Neural progenitor cell (in vitro differentiated cells): Measurements from ENCODE around the gene SCPEP1. TPM values are rescaled to one million over a fixed set of nuclear protein-coding genes. Genes with fewer than 3 reads are reported as not detected.

Experiments used
- DNase-seq: peaks from one replicate; pipeline ENCODE4 v3.0.0-alpha.2; 2016; ENCODE audit warnings: low spot score
- H2AFZ ChIP-seq: fragments of 200-600 bp; sonication (generic); replicated peaks from 2 replicates; pipeline ENCODE4 v1.6.1; 2016; ENCODE audit warnings: antibody characterized with exemption
- H3F3A ChIP-seq: fragments of 200-600 bp; sonication (generic); 2 replicates; pipeline ENCODE4 v1.6.1; 2016; ENCODE audit warnings: antibody characterized with exemption, low read depth
- H3K27ac ChIP-seq: fragments of 200-600 bp; sonication (generic); 2 replicates; pipeline ENCODE4 v1.5.1; 2016; ENCODE audit warnings: mild to moderate bottlenecking
- H3K27me3 ChIP-seq: fragments of 200-600 bp; sonication (generic); 2 replicates; pipeline ENCODE4 v1.6.1; 2016; ENCODE audit warnings: mild to moderate bottlenecking, moderate library complexity
- H3K36me3 ChIP-seq: fragments of 200-600 bp; sonication (generic); 2 replicates; pipeline ENCODE4 v1.5.1; 2016
- H3K4me1 ChIP-seq: fragments of 200-600 bp; sonication (generic); 2 replicates; pipeline ENCODE4 v1.6.1; 2016; ENCODE audit warnings: mixed run types
- H3K4me2 ChIP-seq: fragments of 200-600 bp; sonication (generic); 2 replicates; pipeline ENCODE4 v1.6.1; 2016
- H3K4me3 ChIP-seq: fragments of 200-600 bp; sonication (generic); 2 replicates; pipeline ENCODE4 v1.5.1; 2016
- H3K79me2 ChIP-seq: fragments of 200-600 bp; sonication (generic); 2 replicates; pipeline ENCODE4 v1.6.1; 2016; ENCODE audit warnings: low read depth
- H3K9ac ChIP-seq: fragments of 200-600 bp; sonication (generic); 2 replicates; pipeline ENCODE4 v1.6.1; 2016
- H3K9me3 ChIP-seq: fragments of 200-600 bp; sonication (generic); 2 replicates; pipeline ENCODE4 v1.5.1; 2016; ENCODE audit warnings: low read depth
- H4K20me1 ChIP-seq: fragments of 200-600 bp; sonication (generic); 2 replicates; pipeline ENCODE4 v1.6.1; 2016; ENCODE audit warnings: low read depth
- H3K27ac Mint-ChIP-seq: 3 replicates; pipeline ENCODE4 v1.8.0; 2021; ENCODE audit warnings: mixed read lengths
- H3K27me3 Mint-ChIP-seq: 2 replicates; pipeline ENCODE4 v1.8.0; 2022; ENCODE audit warnings: low read depth, mild to moderate bottlenecking, inconsistent platforms, moderate library complexity, mixed read lengths; ENCODE audit not compliant: insufficient read depth
- H3K36me3 Mint-ChIP-seq: 3 replicates; pipeline ENCODE4 v1.8.0; 2021; ENCODE audit warnings: mixed read lengths
- H3K4me1 Mint-ChIP-seq: 3 replicates; pipeline ENCODE4 v1.8.0; 2021; ENCODE audit warnings: mixed read lengths
- H3K4me3 Mint-ChIP-seq: 3 replicates; pipeline ENCODE4 v1.8.0; 2021; ENCODE audit warnings: mild to moderate bottlenecking, moderate library complexity, mixed read lengths
- H3K9me3 Mint-ChIP-seq: 3 replicates; pipeline ENCODE4 v1.8.0; 2020; ENCODE audit warnings: mixed read lengths
- EZH2 ChIP-seq: fragments of 200-600 bp; sonication (generic); IDR thresholded peaks from 2 replicates; pipeline ENCODE4 v1.6.1; 2017; ENCODE audit warnings: antibody characterized with exemption, mild to moderate bottlenecking, moderate library complexity
- EZH2phosphoT487 ChIP-seq: fragments of 200-600 bp; sonication (generic); IDR thresholded peaks from 2 replicates; pipeline ENCODE4 v1.6.1; 2017; ENCODE audit warnings: antibody characterized with exemption
- total RNA-seq: library from RNA; depleted of rRNA; stranded (reverse); fragments of >200 nt; gene quantifications from 2 replicates; pipeline ENCODE4 v1.2.3, GENCODE V29; 2015; ENCODE audit warnings: low replicate concordance
- TF ChIP-seq, protein P1 (sequence below): fragments of 200-600 bp; sonication (generic); IDR thresholded peaks from 2 replicates; pipeline ENCODE4 v1.5.1; 2017; ENCODE audit warnings: antibody characterized with exemption, mild to moderate bottlenecking

The SCPEP1 gene
- total RNA-seq, 1 donor from 2014 or later = 28.7 TPM

- Histone ChIP-seq H3K9ac (no peak overlapping the region), H3K4me1 (peaks cover 5% of the 10 kb centered on the region), H3K9me3 (no peaks in the 10 kb centered on the region), H3K4me3 (no peak overlapping the region), H3F3A (no peaks in the 10 kb centered on the region), H3K79me2 (no peaks in the 10 kb centered on the region), H3K27ac (no peak overlapping the region), H4K20me1 (no peaks in the 10 kb centered on the region), H3K27me3 (no peaks in the 10 kb centered on the region), H2AFZ (no peak overlapping the region), H3K36me3 (no peaks in the 10 kb centered on the region), H3K4me2 (no peak overlapping the region)
- Mint-ChIP-seq H3K27ac (no peak overlapping the region), H3K27me3 (peaks cover 2% of the 10 kb centered on the region), H3K4me3 (no peak overlapping the region), H3K9me3 (no peaks in the 10 kb centered on the region), H3K36me3 (peaks cover 3% of the 10 kb centered on the region), H3K4me1 (peaks cover 5% of the 10 kb centered on the region)
- no peak for TF ChIP-seq EZH2
- TF ChIP-seq EZH2phosphoT487 = no peak
- TF ChIP-seq, protein P1, sequence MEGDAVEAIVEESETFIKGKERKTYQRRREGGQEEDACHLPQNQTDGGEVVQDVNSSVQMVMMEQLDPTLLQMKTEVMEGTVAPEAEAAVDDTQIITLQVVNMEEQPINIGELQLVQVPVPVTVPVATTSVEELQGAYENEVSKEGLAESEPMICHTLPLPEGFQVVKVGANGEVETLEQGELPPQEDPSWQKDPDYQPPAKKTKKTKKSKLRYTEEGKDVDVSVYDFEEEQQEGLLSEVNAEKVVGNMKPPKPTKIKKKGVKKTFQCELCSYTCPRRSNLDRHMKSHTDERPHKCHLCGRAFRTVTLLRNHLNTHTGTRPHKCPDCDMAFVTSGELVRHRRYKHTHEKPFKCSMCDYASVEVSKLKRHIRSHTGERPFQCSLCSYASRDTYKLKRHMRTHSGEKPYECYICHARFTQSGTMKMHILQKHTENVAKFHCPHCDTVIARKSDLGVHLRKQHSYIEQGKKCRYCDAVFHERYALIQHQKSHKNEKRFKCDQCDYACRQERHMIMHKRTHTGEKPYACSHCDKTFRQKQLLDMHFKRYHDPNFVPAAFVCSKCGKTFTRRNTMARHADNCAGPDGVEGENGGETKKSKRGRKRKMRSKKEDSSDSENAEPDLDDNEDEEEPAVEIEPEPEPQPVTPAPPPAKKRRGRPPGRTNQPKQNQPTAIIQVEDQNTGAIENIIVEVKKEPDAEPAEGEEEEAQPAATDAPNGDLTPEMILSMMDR = no peak
- DNase-seq = no peak
These were observed 28.1 kb downstream of the SCPEP1 start for GRCh38 chr17:57006040-57006439.

- H3K4me1 ChIP-seq = peaks cover 5% of the 10 kb centered on the region
- peaks cover 2% of the 10 kb centered on the region for H3K27me3 Mint-ChIP-seq
- peaks cover 5% of the 10 kb centered on the region for H3K4me1 Mint-ChIP-seq
- no peaks in the 10 kb centered on the region for H3K36me3 Mint-ChIP-seq
- no peaks in the 10 kb centered on the region for H3K9me3 ChIP-seq
- no peaks in the 10 kb centered on the region for H3K9me3 Mint-ChIP-seq
- no peaks in the 10 kb centered on the region for H3K79me2 ChIP-seq
- no peaks in the 10 kb centered on the region for H3K27me3 ChIP-seq
- H3K27ac ChIP-seq = no peak overlapping the region
- H3K4me3 Mint-ChIP-seq = no peak overlapping the region
- no peaks in the 10 kb centered on the region for H4K20me1 ChIP-seq
- no peak for DNase-seq
- no peak overlapping the region for H3K4me2 ChIP-seq
- no peak overlapping the region for H3K9ac ChIP-seq
- no peak overlapping the region for H3K27ac Mint-ChIP-seq
- H3F3A ChIP-seq = no peaks in the 10 kb centered on the region
- no peak overlapping the region for H3K4me3 ChIP-seq
- peak overlapping the region; percentile 98 for H2AFZ ChIP-seq
- no peaks in the 10 kb centered on the region for H3K36me3 ChIP-seq
- TF ChIP-seq, protein P1 = no peak
- TF ChIP-seq EZH2 (no peak), EZH2phosphoT487 (no peak)
These were observed 31.0 kb downstream of the SCPEP1 start for GRCh38 chr17:57008958-57009357.

- Mint-ChIP-seq H3K36me3 (no peaks in the 10 kb centered on the region), H3K4me1 (peaks cover 5% of the 10 kb centered on the region), H3K27ac (no peak overlapping the region), H3K27me3 (peaks cover 2% of the 10 kb centered on the region), H3K4me3 (no peak overlapping the region), H3K9me3 (peaks cover 3% of the 10 kb centered on the region)
- Histone ChIP-seq H3F3A (no peaks in the 10 kb centered on the region), H3K4me2 (peak overlapping the region; percentile 10), H3K36me3 (no peaks in the 10 kb centered on the region), H3K4me3 (no peak overlapping the region), H3K9ac (no peak overlapping the region), H4K20me1 (no peaks in the 10 kb centered on the region), H3K27ac (no peak overlapping the region), H3K4me1 (peaks cover 5% of the 10 kb centered on the region), H3K27me3 (no peaks in the 10 kb centered on the region), H3K9me3 (no peaks in the 10 kb centered on the region), H2AFZ (peak overlapping the region; percentile 98), H3K79me2 (no peaks in the 10 kb centered on the region)
- TF ChIP-seq, protein P1 = peak; percentile 65
- TF ChIP-seq EZH2 = no peak
- DNase-seq = peak; percentile 69
These were observed 32.0 kb downstream of the SCPEP1 start for GRCh38 chr17:57009737-57010445.
